GM20431 (cell line): ENCODE measurements around the gene ARHGEF10L.

Experiments used
- in situ Hi-C: fragments of 300-500 bp; cut with MseI, MboI; formaldehyde crosslinking; loops from one replicate; pipeline ENCODE4 v1.15.0; 2020; ENCODE audit warnings: low sequenced_read_pairs; ENCODE audit not compliant: unreplicated experiment

Gene ARHGEF10L

GRCh38 chr1:17719874-17720273 is 180.4 kb downstream of the ARHGEF10L start:
- in situ Hi-C loops, result no loop called here

GRCh38 chr1:17721444-17721843 is 181.9 kb downstream of the ARHGEF10L start:
- in situ Hi-C loops, result no loop called here

GRCh38 chr1:17723684-17724083 is 184.2 kb downstream of the ARHGEF10L start:
- in situ Hi-C loops, result no loop called here

GRCh38 chr1:17724150-17724549 is 184.7 kb downstream of the ARHGEF10L start:
- in situ Hi-C loops, result no loop called here

GRCh38 chr1:17725084-17725719 is 185.7 kb downstream of the ARHGEF10L start:
- in situ Hi-C loops, result no loop called here

- in situ Hi-C loops, result no loop called here
Observed at GRCh38 chr1:17725811-17726582, 186.5 kb downstream of the ARHGEF10L start.

- in situ Hi-C loops, result no loop called here
Observed at GRCh38 chr1:17728123-17728712, 188.7 kb downstream of the ARHGEF10L start.

- in situ Hi-C loops, result no loop called here
Observed at GRCh38 chr1:17729248-17729647, 189.8 kb downstream of the ARHGEF10L start.

- in situ Hi-C loops, result no loop called here
Observed at GRCh38 chr1:17729909-17730308, 190.4 kb downstream of the ARHGEF10L start.

- in situ Hi-C loops, result no loop called here
Observed at GRCh38 chr1:17731460-17731859, 192.0 kb downstream of the ARHGEF10L start.

- in situ Hi-C loops, result no loop called here
Observed at GRCh38 chr1:17732475-17732874, 193.0 kb downstream of the ARHGEF10L start.

GRCh38 chr1:17733661-17734060 is 194.2 kb downstream of the ARHGEF10L start:
- in situ Hi-C loops, result no loop called here

- in situ Hi-C loops, result no loop called here
Observed at GRCh38 chr1:17734609-17735008, 195.1 kb downstream of the ARHGEF10L start.

- in situ Hi-C loops, result no loop called here
Observed at GRCh38 chr1:17735348-17735747, 195.8 kb downstream of the ARHGEF10L start.

GRCh38 chr1:17735793-17736192 is 196.3 kb downstream of the ARHGEF10L start:
- in situ Hi-C loops, result no loop called here

GRCh38 chr1:17736625-17737024 is 197.1 kb downstream of the ARHGEF10L start:
- in situ Hi-C loops, result no loop called here

- in situ Hi-C loops, result no loop called here
Observed at GRCh38 chr1:17739050-17739449, 199.6 kb downstream of the ARHGEF10L start.

- in situ Hi-C loops, result no loop called here
Observed at GRCh38 chr1:17741052-17741451, 201.6 kb downstream of the ARHGEF10L start.

GRCh38 chr1:17742583-17742982 is 203.1 kb downstream of the ARHGEF10L start:
- in situ Hi-C loops, result no loop called here

- in situ Hi-C loops, result no loop called here
Observed at GRCh38 chr1:17743008-17743647, 203.6 kb downstream of the ARHGEF10L start.

GRCh38 chr1:17743925-17744324 is 204.4 kb downstream of the ARHGEF10L start:
- in situ Hi-C loops, result no loop called here
